ENCODE results near the gene ARHGAP22.

The ARHGAP22 gene

GRCh38 chr10:48495282-48496045, 109.4 kb downstream of the ARHGAP22 start:
- DNase-seq: no peak

GRCh38 chr10:48494611-48495010, 110.3 kb downstream of the ARHGAP22 start:
- no peak for DNase-seq

GRCh38 chr10:48494073-48494472, 110.8 kb downstream of the ARHGAP22 start:
- no peak for DNase-seq

GRCh38 chr10:48493083-48493871, 111.6 kb downstream of the ARHGAP22 start:
- peak; percentile 83 to 90 for DNase-seq

GRCh38 chr10:48492201-48492600, 112.7 kb downstream of the ARHGAP22 start:
- DNase-seq: no peak

- no peak for DNase-seq
Measured at GRCh38 chr10:48491392-48492139, 113.3 kb downstream of the ARHGAP22 start.

- no peak for DNase-seq
Measured at GRCh38 chr10:48490946-48491345, 113.9 kb downstream of the ARHGAP22 start.

- DNase-seq: no peak
Measured at GRCh38 chr10:48490571-48490940, 114.3 kb downstream of the ARHGAP22 start.

- no peak for DNase-seq
Measured at GRCh38 chr10:48489099-48489498, 115.8 kb downstream of the ARHGAP22 start.

GRCh38 chr10:48487244-48487643, 117.6 kb downstream of the ARHGAP22 start:
- DNase-seq: no peak

- no peak for DNase-seq
Measured at GRCh38 chr10:48485711-48486110, 119.2 kb downstream of the ARHGAP22 start.

GRCh38 chr10:48484911-48485310, 120.0 kb downstream of the ARHGAP22 start:
- no peak for DNase-seq

- DNase-seq: no peak
Measured at GRCh38 chr10:48482207-48482606, 122.7 kb downstream of the ARHGAP22 start.

GRCh38 chr10:48481385-48481784, 123.5 kb downstream of the ARHGAP22 start:
- DNase-seq: no peak

GRCh38 chr10:48480397-48481374, 124.2 kb downstream of the ARHGAP22 start:
- DNase-seq: no peak

- no peak for DNase-seq
Measured at GRCh38 chr10:48478980-48479811, 125.7 kb downstream of the ARHGAP22 start.

GRCh38 chr10:48478469-48478868, 126.4 kb downstream of the ARHGAP22 start:
- no peak for DNase-seq

GRCh38 chr10:48477616-48478015, 127.3 kb downstream of the ARHGAP22 start:
- DNase-seq: no peak

- no peak for DNase-seq
Measured at GRCh38 chr10:48477141-48477540, 127.7 kb downstream of the ARHGAP22 start.

GRCh38 chr10:48476279-48476982, 128.4 kb downstream of the ARHGAP22 start:
- DNase-seq: no peak

GRCh38 chr10:48475943-48476278, 129.0 kb downstream of the ARHGAP22 start:
- DNase-seq: no peak

Measured in AML-193 (cell line).